HepG2 (cell line): ENCODE results near the gene CADM2. TPM values are rescaled to one million over a fixed set of nuclear protein-coding genes. Genes with fewer than 3 reads are reported as not detected.

Experiments used
- ATAC-seq: fragments of 200-7000 bp; cut with Tn5 transposase; 3 replicates; pipeline ENCODE4 v1.9.1; 2020; ENCODE audit warnings: mild to moderate bottlenecking, moderate library complexity
- BruUV-seq: library from RNA; stranded (reverse); fragments of 400-500 nt; replicated peaks from 2 replicates; lab custom pipeline; 2021; lab: Mats Ljungman, UMichigan
- CTCF ChIA-PET: fragments of 300-600 bp; formaldehyde crosslinking; extraction: SDS; loops from one replicate; lab custom pipeline; 2021; ENCODE audit warnings: low total read pairs, inconsistent platforms, low intra/inter-chr PET ratio; lab: Yijun Ruan, JAX
- POLR2A ChIA-PET: fragments of 350-600 bp; sonication (Branson Sonifier 250); formaldehyde crosslinking; loops from one replicate; lab custom pipeline; 2020; ENCODE audit warnings: antibody characterized with exemption, inconsistent platforms; lab: Yijun Ruan, JAX
- DNase-seq: peaks from one replicate; pipeline ENCODE4 v3.0.0-alpha.2; 2015; ENCODE audit warnings: low spot score
- FAIRE-seq: peaks from 3 replicates; lab custom pipeline; 2011; peaks lifted over from hg19 to GRCh38; lab: Jason Lieb, UNC
- H2AFZ ChIP-seq: one replicate; pipeline ENCODE4 v1.6.1; 2011; ENCODE audit warnings: low read length, inconsistent platforms
- H3K27ac ChIP-seq: fragments of 300-600 bp; 3 replicates; pipeline ENCODE4 v1.8.0; 2011; ENCODE audit warnings: mixed run types, mild to moderate bottlenecking, mixed read lengths, low read length, inconsistent platforms; ENCODE audit not compliant: insufficient read depth; ENCODE audit errors: extremely low read length
- H3K27me3 ChIP-seq, 2 experiments: fragments of 200-600 bp in 1 of 2; 2 replicates in 1 of 2; 3 replicates in 1 of 2; pipeline versions ENCODE4 v1.6.0 to v1.8.0; 2011; ENCODE audit warnings: low read length in 2 of 2, mild to moderate bottlenecking in 2 of 2, moderate library complexity in 2 of 2, inconsistent platforms in 1 of 2; ENCODE audit not compliant: insufficient read depth in 2 of 2, control insufficient read depth in 1 of 2
- H3K36me3 ChIP-seq, 2 experiments: fragments of 200-600 bp in 1 of 2; replicated peaks in 1 of 2; 2 replicates in 1 of 2; 3 replicates in 1 of 2; pipeline versions ENCODE4 v1.5.1 to v1.8.0; 2011; ENCODE audit warnings: low read length in 2 of 2, inconsistent platforms in 1 of 2; ENCODE audit not compliant: insufficient read depth in 2 of 2, control insufficient read depth in 1 of 2
- H3K4me1 ChIP-seq: 2 replicates; pipeline ENCODE4 v1.5.1; 2012; ENCODE audit warnings: low read length, inconsistent platforms; ENCODE audit not compliant: insufficient read depth
- H3K4me2 ChIP-seq: 2 replicates; pipeline ENCODE4 v1.6.0; 2011; ENCODE audit warnings: low read depth, low read length, inconsistent platforms
- H3K4me3 ChIP-seq, 3 experiments: fragments of 200-600 bp in 1 of 3; sonication (generic), shearing (Covaris generic) in 1 of 3; replicated peaks in 1 of 3; 2 replicates each; pipeline ENCODE4 v1.5.1; 2011 to 2016; ENCODE audit warnings: low read length in 3 of 3, inconsistent platforms in 2 of 3, low read depth in 2 of 3, mild to moderate bottlenecking in 2 of 3, control low read depth in 1 of 3, mixed read lengths in 1 of 3; ENCODE audit not compliant: insufficient read depth in 1 of 3
- H3K79me2 ChIP-seq: one replicate; pipeline ENCODE4 v1.6.1; 2011; ENCODE audit warnings: low read length, inconsistent platforms; ENCODE audit not compliant: insufficient read depth
- H3K9ac ChIP-seq: 2 replicates; pipeline ENCODE4 v1.6.0; 2011; ENCODE audit warnings: mild to moderate bottlenecking, low read depth, low read length, inconsistent platforms; ENCODE audit not compliant: insufficient read depth
- H3K9me3 ChIP-seq: 2 replicates; pipeline ENCODE4 v1.5.1; 2012; ENCODE audit warnings: mild to moderate bottlenecking, low read length
- H4K20me1 ChIP-seq: 2 replicates; pipeline ENCODE4 v1.6.0; 2011; ENCODE audit warnings: inconsistent platforms, mild to moderate bottlenecking, low read length, moderate library complexity; ENCODE audit not compliant: insufficient read depth
- JDP2 ChIP-seq: sonication (generic); formaldehyde crosslinking; IDR thresholded peaks from 2 replicates; pipeline ENCODE4 v1.8.1; 2022; ENCODE audit warnings: missing genetic modification reagents, borderline replicate concordance
- SP4 ChIP-seq: sonication (generic); formaldehyde crosslinking; IDR thresholded peaks from 2 replicates; pipeline ENCODE4 v1.8.1; 2023; ENCODE audit warnings: mild to moderate bottlenecking, missing genetic modification reagents
- STAG1 ChIP-seq: sonication (generic); formaldehyde crosslinking; IDR thresholded peaks from 2 replicates; pipeline ENCODE4 v1.4.0; 2020; ENCODE audit warnings: missing genetic modification reagents
- ZBTB38 ChIP-seq: sonication (generic); formaldehyde crosslinking; IDR thresholded peaks from 2 replicates; pipeline ENCODE4 v1.5.1; 2020; ENCODE audit warnings: mild to moderate bottlenecking, missing genetic modification reagents
- ZNF136 ChIP-seq: sonication (generic); formaldehyde crosslinking; IDR thresholded peaks from 2 replicates; pipeline ENCODE4 v1.8.1; 2022; ENCODE audit warnings: low read depth, mild to moderate bottlenecking, moderate library complexity, missing genetic modification reagents
- ZNF674 ChIP-seq: sonication (generic); formaldehyde crosslinking; IDR thresholded peaks from 2 replicates; pipeline ENCODE4 v1.5.0; 2020; ENCODE audit warnings: low read depth, mild to moderate bottlenecking, missing genetic modification reagents
- WGBS: methylation state at CpG from one replicate; pipeline ENCODE4 v1.1.6; 2017; ENCODE audit warnings: low lambda C conversion rate; 5-methylcytosine and 5-hydroxymethylcytosine counted together
- in situ Hi-C: cut with HindIII; loops from 2 replicates; pipeline ENCODE4 v1.10.0; 2017; ENCODE audit warnings: low pct_unique_long_range_greater_than_20kb; ENCODE audit not compliant: extremely low pct_ligation_motif_present
- intact Hi-C: fragments of 100-400 bp; cut with micrococcal nuclease; formaldehyde crosslinking; loops from one replicate; pipeline ENCODE4 v1.10.0; 2022; ENCODE audit not compliant: unreplicated experiment
- polyA plus RNA-seq, 8 experiments: library from polyadenylated mRNA; depleted of rRNA in 3 of 8; stranded (reverse) in 7 of 8; unstranded in 1 of 8; fragments of >200 nt; fragmentation: Illumina TruSeq in 4 of 8; extraction: Trizol in 4 of 8; gene quantifications; 2 replicates each; pipeline versions ENCODE4 v1.2.1 to v1.2.3, GENCODE V29; 2011 to 2016; ENCODE audit warnings: low read depth in 4 of 8, missing spikeins in 1 of 8, mixed read lengths in 1 of 8; ENCODE audit not compliant: insufficient read depth in 1 of 8
- total RNA-seq, 5 experiments: library from RNA; depleted of rRNA; stranded (reverse); fragments of >200 nt; fragmentation: Illumina TruSeq; extraction: Trizol; gene quantifications; 2 replicates each; pipeline ENCODE4 v1.2.3, GENCODE V29; 2016; ENCODE audit warnings: low read depth in 1 of 5
- TF ChIP-seq, protein P1 (sequence below), 2 experiments: sonication (generic) in 1 of 2; formaldehyde crosslinking in 1 of 2; IDR thresholded peaks; 2 replicates each; pipeline versions ENCODE4 v1.4.0 to v1.6.1; 2018 to 2020; ENCODE audit warnings: missing genetic modification reagents in 2 of 2, borderline replicate concordance in 1 of 2, low read depth in 1 of 2, mild to moderate bottlenecking in 1 of 2, missing biosample characterization in 1 of 2
- TF ChIP-seq, protein P2 (sequence below): IDR thresholded peaks from 2 replicates; pipeline ENCODE4 v1.6.1; 2016
- TF ChIP-seq, protein P3 (sequence below): IDR thresholded peaks from 2 replicates; pipeline ENCODE4 v1.6.1; 2016; ENCODE audit warnings: low read depth, missing genetic modification reagents, missing compliant biosample characterization

Gene CADM2
- total and polyA plus RNA-seq, 2 of the 13 experiments (the other 11 are each of a cell fraction or from before 2014, with no cell fraction given): not detected

DNA sequence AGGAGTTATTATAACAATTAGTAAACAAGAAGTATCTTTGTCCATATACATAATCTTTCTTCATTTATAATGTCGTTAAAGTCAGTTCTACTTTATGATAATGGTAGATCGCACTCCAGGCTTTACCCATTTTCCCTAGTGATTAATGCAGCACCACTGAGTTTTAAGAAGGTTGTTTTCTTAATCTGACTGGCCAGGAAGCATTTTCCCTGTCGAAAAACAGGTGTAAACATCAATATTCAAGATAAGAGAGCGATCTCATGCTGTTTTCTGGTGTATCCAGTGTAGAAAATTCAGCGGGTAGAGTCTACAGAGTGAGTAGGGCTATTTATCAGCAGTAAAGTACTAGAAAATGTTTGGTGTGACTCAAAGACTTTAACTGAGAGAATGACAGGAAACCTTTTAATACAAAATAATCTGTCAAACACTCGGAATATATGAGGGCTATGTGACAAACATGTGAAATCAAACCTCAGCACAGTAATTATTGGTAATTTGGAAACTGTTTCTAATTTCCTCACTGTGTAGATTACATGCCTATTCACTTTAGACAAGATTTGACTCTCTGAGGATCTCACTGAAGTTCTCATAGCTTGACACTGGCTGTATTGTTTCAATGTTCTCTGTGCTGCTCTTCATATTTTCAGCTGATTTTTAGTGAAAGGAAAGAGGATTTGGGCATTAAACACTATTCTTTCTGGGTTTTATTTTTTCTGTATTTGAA lies 1019.0 kb downstream of the CADM2 start:
- CTCF ChIA-PET: no interaction called here
- H3K4me2 ChIP-seq: no peak overlapping the region
- POLR2A ChIA-PET: no interaction called here
- WGBS: under 1% methylated on average over 6 of the region's 6 CpGs
- H3K27me3 ChIP-seq: no peaks in the 10 kb centered on the region
- H3K27ac ChIP-seq: no peak overlapping the region
- H3K9me3 ChIP-seq: no peaks in the 10 kb centered on the region
- H3K36me3 ChIP-seq: no peaks in the 10 kb centered on the region
- FAIRE-seq: no peak
- no peak overlapping the region for H3K9ac ChIP-seq
- H3K4me1 ChIP-seq: no peaks in the 10 kb centered on the region
- no peaks in the 10 kb centered on the region for H3K79me2 ChIP-seq
- DNase-seq: no peak
- TF ChIP-seq STAG1 (CRISPR knock-in tag) (no peak), ZBTB38 (CRISPR knock-in tag) (no peak), ZNF136 (no peak), JDP2 (CRISPR knock-in tag) (no peak), ZNF674 (CRISPR knock-in tag) (no peak), SP4 (CRISPR knock-in tag) (no peak)
- TF ChIP-seq, protein P1, sequence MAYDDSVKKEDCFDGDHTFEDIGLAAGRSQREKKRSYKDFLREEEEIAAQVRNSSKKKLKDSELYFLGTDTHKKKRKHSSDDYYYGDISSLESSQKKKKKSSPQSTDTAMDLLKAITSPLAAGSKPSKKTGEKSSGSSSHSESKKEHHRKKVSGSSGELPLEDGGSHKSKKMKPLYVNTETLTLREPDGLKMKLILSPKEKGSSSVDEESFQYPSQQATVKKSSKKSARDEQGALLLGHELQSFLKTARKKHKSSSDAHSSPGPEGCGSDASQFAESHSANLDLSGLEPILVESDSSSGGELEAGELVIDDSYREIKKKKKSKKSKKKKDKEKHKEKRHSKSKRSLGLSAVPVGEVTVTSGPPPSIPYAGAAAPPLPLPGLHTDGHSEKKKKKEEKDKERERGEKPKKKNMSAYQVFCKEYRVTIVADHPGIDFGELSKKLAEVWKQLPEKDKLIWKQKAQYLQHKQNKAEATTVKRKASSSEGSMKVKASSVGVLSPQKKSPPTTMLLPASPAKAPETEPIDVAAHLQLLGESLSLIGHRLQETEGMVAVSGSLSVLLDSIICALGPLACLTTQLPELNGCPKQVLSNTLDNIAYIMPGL (CRISPR knock-in tag; IDR thresholded peaks at IDR 0.05; ENCODE audit: borderline replicate concordance in 1 of 2, low read depth in 1 of 2): no peak
- TF ChIP-seq, protein P2, sequence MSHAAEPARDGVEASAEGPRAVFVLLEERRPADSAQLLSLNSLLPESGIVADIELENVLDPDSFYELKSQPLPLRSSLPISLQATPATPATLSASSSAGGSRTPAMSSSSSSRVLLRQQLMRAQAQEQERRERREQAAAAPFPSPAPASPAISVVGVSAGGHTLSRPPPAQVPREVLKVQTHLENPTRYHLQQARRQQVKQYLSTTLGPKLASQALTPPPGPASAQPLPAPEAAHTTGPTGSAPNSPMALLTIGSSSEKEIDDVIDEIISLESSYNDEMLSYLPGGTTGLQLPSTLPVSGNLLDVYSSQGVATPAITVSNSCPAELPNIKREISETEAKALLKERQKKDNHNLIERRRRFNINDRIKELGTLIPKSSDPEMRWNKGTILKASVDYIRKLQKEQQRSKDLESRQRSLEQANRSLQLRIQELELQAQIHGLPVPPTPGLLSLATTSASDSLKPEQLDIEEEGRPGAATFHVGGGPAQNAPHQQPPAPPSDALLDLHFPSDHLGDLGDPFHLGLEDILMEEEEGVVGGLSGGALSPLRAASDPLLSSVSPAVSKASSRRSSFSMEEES: no peak
- TF ChIP-seq, protein P3, sequence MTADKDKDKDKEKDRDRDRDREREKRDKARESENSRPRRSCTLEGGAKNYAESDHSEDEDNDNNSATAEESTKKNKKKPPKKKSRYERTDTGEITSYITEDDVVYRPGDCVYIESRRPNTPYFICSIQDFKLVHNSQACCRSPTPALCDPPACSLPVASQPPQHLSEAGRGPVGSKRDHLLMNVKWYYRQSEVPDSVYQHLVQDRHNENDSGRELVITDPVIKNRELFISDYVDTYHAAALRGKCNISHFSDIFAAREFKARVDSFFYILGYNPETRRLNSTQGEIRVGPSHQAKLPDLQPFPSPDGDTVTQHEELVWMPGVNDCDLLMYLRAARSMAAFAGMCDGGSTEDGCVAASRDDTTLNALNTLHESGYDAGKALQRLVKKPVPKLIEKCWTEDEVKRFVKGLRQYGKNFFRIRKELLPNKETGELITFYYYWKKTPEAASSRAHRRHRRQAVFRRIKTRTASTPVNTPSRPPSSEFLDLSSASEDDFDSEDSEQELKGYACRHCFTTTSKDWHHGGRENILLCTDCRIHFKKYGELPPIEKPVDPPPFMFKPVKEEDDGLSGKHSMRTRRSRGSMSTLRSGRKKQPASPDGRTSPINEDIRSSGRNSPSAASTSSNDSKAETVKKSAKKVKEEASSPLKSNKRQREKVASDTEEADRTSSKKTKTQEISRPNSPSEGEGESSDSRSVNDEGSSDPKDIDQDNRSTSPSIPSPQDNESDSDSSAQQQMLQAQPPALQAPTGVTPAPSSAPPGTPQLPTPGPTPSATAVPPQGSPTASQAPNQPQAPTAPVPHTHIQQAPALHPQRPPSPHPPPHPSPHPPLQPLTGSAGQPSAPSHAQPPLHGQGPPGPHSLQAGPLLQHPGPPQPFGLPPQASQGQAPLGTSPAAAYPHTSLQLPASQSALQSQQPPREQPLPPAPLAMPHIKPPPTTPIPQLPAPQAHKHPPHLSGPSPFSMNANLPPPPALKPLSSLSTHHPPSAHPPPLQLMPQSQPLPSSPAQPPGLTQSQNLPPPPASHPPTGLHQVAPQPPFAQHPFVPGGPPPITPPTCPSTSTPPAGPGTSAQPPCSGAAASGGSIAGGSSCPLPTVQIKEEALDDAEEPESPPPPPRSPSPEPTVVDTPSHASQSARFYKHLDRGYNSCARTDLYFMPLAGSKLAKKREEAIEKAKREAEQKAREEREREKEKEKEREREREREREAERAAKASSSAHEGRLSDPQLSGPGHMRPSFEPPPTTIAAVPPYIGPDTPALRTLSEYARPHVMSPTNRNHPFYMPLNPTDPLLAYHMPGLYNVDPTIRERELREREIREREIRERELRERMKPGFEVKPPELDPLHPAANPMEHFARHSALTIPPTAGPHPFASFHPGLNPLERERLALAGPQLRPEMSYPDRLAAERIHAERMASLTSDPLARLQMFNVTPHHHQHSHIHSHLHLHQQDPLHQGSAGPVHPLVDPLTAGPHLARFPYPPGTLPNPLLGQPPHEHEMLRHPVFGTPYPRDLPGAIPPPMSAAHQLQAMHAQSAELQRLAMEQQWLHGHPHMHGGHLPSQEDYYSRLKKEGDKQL: no peak
- no peak overlapping the region for H3K4me3 ChIP-seq
- no TSS peak for BruUV-seq
- H2AFZ ChIP-seq: no peak overlapping the region
- intact Hi-C loops (no loop called here), in situ Hi-C loops (no loop called here)
- H4K20me1 ChIP-seq: no peaks in the 10 kb centered on the region
- ATAC-seq: no peak
